GM19463 (cell line): ENCODE measurements around the gene ACP6.
"Not testable (repeated sequence)": the region's sequence is repeated elsewhere in the genome, so short reads cannot be mapped to it uniquely, and the experiment has no call there.

Source experiments
- ATAC-seq: cut with Tn5 transposase; IDR thresholded peaks from one replicate; pipeline ENCODE4 v1.9.1; 2021; ENCODE audit warnings: mild to moderate bottlenecking, moderate library complexity; ENCODE audit not compliant: unreplicated experiment

Gene ACP6

GRCh38 chr1:147624011-147624410, 46.3 kb downstream of the ACP6 start:
- ATAC-seq, result no peak

DNA sequence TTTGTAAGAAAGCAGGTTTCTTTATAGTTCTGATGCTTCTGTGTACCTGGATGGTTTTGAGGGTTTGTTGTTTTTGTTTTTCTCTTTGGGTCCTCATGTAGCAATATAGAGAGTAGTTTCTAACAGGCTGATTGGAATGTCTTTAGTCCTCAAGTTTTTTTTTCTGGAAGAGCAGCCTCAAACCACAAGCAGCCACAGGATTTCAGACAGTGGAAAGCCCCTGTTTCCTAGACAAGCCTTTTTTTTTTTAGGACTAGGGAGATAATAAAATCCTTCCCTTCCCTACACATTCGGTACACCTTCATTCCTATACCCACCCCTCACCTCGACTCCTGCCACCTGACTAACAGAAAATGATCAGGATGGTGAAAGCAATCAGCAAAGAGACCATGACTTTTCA, 47.6 kb downstream of the ACP6 start:
- no peak for ATAC-seq

GRCh38 chr1:147620543-147620942, 49.8 kb downstream of the ACP6 start:
- no peak for ATAC-seq

DNA sequence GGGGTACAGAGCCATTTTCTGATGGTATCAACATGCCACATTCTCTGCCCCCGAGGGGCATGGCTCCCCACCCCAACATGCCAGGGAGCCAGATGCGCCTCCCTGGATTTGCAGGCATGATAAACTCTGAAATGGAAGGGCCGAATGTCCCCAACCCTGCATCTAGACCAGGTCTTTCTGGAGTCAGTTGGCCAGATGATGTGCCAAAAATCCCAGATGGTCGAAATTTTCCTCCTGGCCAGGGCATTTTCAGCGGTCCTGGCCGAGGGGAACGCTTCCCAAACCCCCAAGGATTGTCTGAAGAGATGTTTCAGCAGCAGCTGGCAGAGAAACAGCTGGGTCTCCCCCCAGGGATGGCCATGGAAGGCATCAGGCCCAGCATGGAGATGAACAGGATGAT, 50.6 kb downstream of the ACP6 start:
- no peak for ATAC-seq

DNA sequence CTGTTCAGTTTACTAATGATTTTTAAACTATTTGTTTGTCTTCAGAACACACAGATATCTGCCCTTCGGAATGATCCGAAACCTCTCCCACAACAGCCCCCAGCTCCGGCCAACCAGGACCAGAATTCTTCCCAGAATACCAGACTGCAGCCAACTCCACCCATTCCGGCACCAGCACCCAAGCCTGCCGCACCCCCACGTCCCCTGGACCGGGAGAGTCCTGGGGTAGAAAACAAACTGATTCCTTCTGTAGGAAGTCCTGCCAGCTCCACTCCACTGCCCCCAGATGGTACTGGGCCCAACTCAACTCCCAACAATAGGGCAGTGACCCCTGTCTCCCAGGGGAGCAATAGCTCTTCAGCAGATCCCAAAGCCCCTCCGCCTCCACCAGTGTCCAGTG, 51.6 kb downstream of the ACP6 start:
- ATAC-seq, result no peak

DNA sequence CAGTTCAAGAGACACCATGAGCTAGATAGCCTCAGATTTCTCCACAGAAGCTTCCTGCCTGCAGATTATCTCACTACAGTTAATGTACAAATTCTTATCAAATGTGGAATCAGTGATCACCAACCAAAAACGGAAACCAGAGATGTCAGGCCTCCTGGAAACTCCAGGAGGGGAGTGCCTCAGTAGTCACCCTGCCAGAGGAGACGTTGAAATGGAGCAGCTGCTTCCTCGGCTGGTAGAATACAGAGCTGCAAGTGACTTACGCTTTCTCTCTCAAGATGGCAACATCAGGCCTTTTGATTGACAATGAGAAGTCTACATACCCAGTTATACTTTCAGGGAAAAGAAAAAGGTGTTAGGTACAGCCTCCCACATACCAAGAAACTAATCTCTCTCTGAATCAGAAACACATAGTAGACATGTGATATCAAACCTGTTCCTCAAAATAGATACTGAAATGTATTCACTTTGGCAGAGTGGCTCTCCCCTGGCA, 52.2 kb downstream of the ACP6 start:
- no peak for ATAC-seq

DNA sequence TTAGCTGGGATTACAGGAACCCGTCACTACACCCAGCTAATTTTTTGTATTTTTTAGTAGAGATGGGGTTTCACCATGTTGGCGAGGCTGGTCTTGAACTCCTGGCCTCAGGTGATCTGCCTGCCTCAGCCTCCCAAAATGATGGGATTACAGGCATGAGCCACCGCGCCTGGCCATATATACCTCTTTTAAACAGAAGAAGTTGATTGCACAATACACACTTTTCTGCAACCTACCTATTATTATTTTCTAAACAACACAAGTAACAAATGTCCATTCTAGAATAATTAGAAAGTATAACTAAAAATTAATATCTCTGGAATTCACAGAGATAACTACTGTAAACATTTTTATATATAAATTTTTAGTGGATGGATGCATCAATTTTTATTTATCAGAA, 55.4 kb downstream of the ACP6 start:
- not testable (repeated sequence) for ATAC-seq

DNA sequence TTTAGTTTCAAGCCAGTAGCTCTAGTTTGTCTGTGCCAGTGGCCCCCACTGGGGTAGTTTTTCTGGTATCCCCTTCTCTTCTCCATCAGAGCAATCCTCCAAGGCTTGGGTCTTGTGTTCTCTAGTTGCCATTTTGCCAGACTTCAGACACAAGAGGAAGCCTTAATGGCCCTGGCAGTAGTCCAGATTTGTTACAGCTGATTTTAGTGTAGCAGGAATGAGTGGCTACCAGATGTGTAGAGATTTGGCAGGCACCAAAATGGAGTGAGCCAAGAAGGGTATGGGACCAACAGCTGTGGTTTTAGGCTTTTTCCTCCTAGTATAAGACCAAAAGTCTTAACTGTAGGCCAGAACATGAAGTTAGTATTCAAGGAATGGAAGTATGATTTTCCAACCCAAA, 56.8 kb downstream of the ACP6 start:
- no peak for ATAC-seq

GRCh38 chr1:147612366-147612765, 58.0 kb downstream of the ACP6 start:
- ATAC-seq, result no peak

- ATAC-seq, result no peak
These were observed 58.7 kb downstream of the ACP6 start for GRCh38 chr1:147611586-147611985.

- peak; percentile 77 for ATAC-seq
These were observed 59.3 kb downstream of the ACP6 start for GRCh38 chr1:147611021-147611426.

- no peak for ATAC-seq
These were observed 61.0 kb downstream of the ACP6 start for GRCh38 chr1:147609358-147609757.

DNA sequence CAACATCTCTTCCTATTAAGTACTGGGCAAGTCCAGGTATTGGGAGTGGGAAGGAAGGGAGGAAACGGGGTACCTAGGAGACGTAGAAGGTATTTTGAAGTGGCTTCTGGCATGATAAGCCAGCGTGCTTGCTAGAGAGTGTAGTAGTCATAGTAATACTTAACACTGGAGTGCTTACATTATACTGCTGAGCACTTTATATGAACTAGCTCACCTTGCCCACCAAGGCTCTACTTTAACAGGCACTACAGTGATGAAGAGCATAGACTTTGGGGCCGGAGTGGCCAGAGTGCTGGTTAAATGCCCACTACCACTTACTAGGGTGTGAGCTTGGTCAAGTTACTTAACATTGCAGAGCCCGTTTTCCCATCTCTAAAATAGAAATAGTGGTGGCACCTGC, 61.7 kb downstream of the ACP6 start:
- ATAC-seq, result no peak

DNA sequence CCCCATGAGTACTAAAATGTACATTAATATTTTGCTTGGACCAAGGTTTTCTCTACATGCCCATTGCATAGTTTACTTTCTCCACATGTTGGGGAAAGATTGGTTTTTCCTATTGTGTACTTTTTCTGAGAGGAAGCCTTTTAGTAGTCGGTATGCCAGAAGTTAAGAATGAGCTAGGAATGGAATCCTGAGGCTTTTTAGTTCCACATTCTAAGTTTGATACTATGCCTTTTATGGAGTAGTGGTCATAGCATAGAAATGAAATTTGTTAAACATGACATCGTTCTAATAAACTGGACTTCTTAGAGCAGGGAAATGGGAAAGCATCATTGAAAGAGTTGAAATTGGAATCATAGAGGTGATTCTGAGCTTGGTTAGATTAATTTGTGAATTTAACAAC, 64.7 kb downstream of the ACP6 start:
- no peak for ATAC-seq

DNA sequence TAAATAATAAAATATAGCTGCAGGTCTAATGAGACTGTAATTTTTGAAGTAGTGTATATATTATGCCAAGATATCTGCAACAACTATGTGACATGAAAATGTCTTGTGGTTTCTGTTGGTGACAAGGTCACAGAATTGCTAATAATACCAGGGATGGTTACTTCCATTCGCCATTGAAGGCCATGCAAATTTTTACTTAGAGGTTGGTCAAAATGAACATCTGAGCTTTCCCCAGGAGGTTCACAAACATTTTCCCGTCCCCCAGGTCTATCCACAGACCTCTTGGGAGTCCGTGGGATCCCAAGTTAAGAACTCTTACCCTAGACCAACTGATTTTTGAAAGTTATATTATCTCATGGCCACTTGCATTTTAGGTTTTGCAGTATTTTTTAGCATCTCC, 66.3 kb downstream of the ACP6 start:
- no peak for ATAC-seq

DNA sequence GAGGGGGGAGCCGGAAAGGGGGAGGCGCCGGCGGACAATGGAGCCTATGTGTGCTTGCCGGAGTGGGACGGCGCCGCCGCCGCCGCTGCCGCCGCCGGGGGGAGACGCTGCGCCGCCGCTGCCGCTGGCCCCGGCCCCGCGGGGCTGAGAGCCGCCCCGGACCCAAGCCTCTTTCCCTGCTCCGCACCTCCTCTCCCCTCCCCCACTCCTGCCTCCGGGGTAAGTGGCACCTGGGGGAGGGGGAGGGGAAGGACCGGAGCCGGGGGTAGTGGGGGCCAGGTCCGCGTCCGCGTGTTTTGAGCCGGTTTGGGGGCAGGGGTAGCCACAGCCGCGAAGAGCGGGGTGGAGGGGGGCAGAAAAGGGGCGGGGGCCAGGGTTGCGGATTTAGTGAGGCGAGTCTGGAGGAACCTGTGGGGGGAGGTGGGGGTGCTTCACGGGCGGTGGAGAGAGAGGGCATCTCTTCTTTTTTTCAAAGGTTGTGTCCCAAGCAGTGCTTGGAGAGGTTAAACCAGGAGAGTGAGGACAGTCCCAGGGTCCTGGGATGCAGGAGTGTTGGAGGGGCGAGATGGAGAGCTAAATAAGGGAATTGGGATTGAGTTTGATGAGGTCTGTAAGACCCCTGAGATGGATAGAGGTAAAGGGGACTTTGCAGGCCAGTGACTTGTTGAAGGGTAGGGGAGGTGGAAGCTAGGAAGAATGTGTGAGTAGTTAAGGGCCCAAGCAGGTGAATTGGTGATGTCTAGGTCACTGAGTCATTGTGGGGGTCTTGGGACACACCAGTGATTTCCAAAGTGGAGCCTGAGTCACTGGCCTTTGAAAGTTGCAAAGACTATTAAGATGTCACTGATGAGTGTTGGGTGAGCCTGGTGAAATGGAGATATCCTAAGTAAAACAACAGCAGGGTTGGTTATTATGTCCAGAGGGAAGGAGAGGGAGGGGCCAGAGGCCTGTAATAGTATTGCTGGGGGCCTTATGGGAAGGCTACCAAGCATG, 69.9 kb downstream of the ACP6 start:
- no peak for ATAC-seq

DNA sequence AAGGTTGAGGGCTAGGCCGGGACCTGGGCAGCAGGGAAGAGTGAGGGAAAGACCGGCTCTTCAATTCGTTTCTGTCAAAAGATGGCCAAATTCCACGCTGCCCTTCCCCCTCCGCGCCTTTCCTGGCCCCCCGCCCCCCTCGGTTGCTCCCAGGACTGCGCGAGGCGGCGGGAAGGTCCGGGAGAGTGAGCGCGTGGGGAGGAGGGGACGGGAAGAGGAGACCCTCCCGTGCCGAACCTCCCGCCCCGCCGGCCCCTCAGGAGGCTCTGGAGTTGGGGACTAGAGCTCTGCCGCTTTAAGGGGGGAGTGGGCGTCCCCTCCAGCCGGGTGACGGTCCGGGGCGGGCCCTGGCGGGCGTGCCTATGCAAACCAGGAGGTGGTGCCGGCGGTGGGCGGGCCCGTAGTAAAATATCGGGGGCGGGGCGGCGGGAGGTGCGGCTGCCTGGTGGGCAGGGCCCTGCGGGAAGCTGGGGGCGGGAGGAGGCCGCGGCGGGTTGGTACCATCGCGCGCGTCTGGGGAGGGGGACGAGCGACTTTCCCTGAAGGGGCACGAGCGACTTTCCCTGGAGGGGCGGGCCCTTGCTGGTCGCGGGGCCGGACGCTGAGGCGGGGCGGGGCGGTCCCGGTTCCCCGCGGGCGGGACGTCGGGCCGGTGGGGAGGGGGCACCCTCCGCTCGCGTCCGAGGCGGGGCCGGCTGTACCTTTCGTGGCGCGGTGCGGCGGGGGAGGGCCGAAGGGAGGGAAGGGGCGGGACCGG, 70.8 kb downstream of the ACP6 start:
- peak; percentile 77 for ATAC-seq

- peak; percentile 2 for ATAC-seq
These were observed 71.5 kb downstream of the ACP6 start for GRCh38 chr1:147598621-147599361.

DNA sequence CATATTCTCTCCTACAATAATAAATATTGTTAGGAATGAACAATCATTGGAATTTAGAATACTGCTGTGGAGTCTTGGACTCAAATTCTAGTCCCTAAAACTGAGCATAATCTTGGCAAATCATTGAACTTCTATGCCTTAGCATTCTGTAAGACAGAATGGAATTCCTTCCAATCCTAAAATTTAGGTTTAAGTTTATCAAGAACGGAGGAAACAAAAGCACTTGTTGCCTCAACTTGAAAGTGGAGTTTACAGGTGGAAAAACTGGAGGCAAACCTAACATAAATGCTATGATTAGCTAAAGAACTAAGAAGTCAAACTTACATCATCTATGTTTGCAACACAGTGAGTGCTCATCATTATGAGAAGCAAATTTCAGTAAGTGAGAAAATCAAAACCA, 73.3 kb downstream of the ACP6 start:
- no peak for ATAC-seq
